HCT116 (cell line): Measurements from ENCODE around the gene MRPL58. TPM values are rescaled to one million over a fixed set of nuclear protein-coding genes. Genes with fewer than 3 reads are reported as not detected.
"Not testable (repeated sequence)": the region's sequence is repeated elsewhere in the genome, so short reads cannot be mapped to it uniquely, and the experiment has no call there.

ENCODE experiments used
- ATAC-seq: fragments of 200-7000 bp; cut with Tn5 transposase; 2 replicates; pipeline ENCODE4 v1.9.1; 2020; ENCODE audit warnings: mild to moderate bottlenecking, moderate library complexity
- BruUV-seq: library from RNA; stranded (reverse); fragments of 400-500 nt; replicated peaks from 2 replicates; lab custom pipeline; 2021; lab: Mats Ljungman, UMichigan
- CTCF ChIA-PET: fragments of 300-600 bp; sonication (Branson Sonifier 250); formaldehyde crosslinking; loops from one replicate; lab custom pipeline; 2021; ENCODE audit warnings: antibody characterized with exemption; lab: Charles Lee
- POLR2A ChIA-PET: fragments of 300-600, 350-600 bp; sonication (Branson Sonifier 250); formaldehyde crosslinking; loops from one replicate; lab custom pipeline; 2021; ENCODE audit warnings: antibody characterized with exemption; lab: Charles Lee
- RAD21 ChIA-PET, 2 experiments: fragments of 300-600 bp; sonication (Branson Sonifier 250); formaldehyde crosslinking; loops; one replicate each; lab custom pipeline; 2023; ENCODE audit warnings: low total read pairs in 2 of 2; ENCODE audit not compliant: uncharacterized antibody in 2 of 2, unreplicated experiment in 2 of 2, low non-redundant PET in 1 of 2; lab: Charles Lee
- DNase-seq: peaks from one replicate; pipeline ENCODE4 v3.0.0-alpha.2; 2010; ENCODE audit warnings: low read depth, low spot score
- H2AFZ ChIP-seq: fragments of 200-600 bp; shearing (Covaris generic), sonication (generic); 2 replicates; pipeline ENCODE4 v1.6.1; 2017; ENCODE audit warnings: low read depth, mixed run types, mixed read lengths, antibody characterized with exemption, low read length; ENCODE audit not compliant: poor library complexity, severe bottlenecking
- H3K27ac ChIP-seq: 2 replicates; pipeline ENCODE4 v1.5.1; 2012; ENCODE audit warnings: low read depth, low read length
- H3K27me3 ChIP-seq: fragments of 200-600 bp; sonication (generic); 2 replicates; pipeline ENCODE4 v1.6.1; 2016; ENCODE audit warnings: mixed run types, low read length, mixed read lengths; ENCODE audit not compliant: insufficient read depth
- H3K36me3 ChIP-seq, 2 experiments: fragments of 200-500 bp in 1 of 2; fragments of 200-600 bp in 1 of 2; sonication (Bioruptor generic) in 1 of 2; sonication (generic) in 1 of 2; 2 replicates each; pipeline versions ENCODE4 v1.5.1 to v1.6.1; 2014 to 2016; ENCODE audit warnings: low read length in 2 of 2, inconsistent platforms in 1 of 2, mixed read lengths in 1 of 2, mixed run types in 1 of 2; ENCODE audit not compliant: insufficient read depth in 2 of 2, control insufficient read depth in 1 of 2
- H3K4me1 ChIP-seq, 2 experiments: fragments of 200-600 bp in 1 of 2; sonication (generic) in 1 of 2; 2 replicates each; pipeline versions ENCODE4 v1.5.1 to v1.6.1; 2012 to 2017; ENCODE audit warnings: low read length in 2 of 2, inconsistent platforms in 1 of 2, mild to moderate bottlenecking in 1 of 2, mixed read lengths in 1 of 2, mixed run types in 1 of 2, moderate library complexity in 1 of 2; ENCODE audit not compliant: insufficient read depth in 2 of 2, control insufficient read depth in 1 of 2
- H3K4me2 ChIP-seq: fragments of 200-600 bp; sonication (generic); 2 replicates; pipeline ENCODE4 v1.6.1; 2017; ENCODE audit warnings: mixed run types, low read length, mixed read lengths
- H3K4me3 ChIP-seq, 2 experiments: fragments of 200-600 bp in 1 of 2; sonication (generic) in 1 of 2; replicated peaks in 1 of 2; 2 replicates each; pipeline ENCODE4 v1.5.1; 2011 to 2016; ENCODE audit warnings: low read length in 2 of 2, control low read depth in 1 of 2, low read depth in 1 of 2, mild to moderate bottlenecking in 1 of 2, mixed read lengths in 1 of 2, mixed run types in 1 of 2
- H3K79me2 ChIP-seq: fragments of 200-600 bp; sonication (generic); 2 replicates; pipeline ENCODE4 v1.6.1; 2017; ENCODE audit warnings: mild to moderate bottlenecking, mixed run types, low read length, moderate library complexity, mixed read lengths; ENCODE audit not compliant: insufficient read depth
- H3K9ac ChIP-seq: fragments of 200-600 bp; sonication (generic); 2 replicates; pipeline ENCODE4 v1.6.1; 2016; ENCODE audit warnings: low read length, mixed read lengths
- H3K9me2 ChIP-seq: fragments of 200-600 bp; sonication (generic), shearing (Covaris generic); 2 replicates; pipeline ENCODE4 v1.6.1; 2017; ENCODE audit warnings: mixed run types, mild to moderate bottlenecking, moderate library complexity; ENCODE audit not compliant: insufficient read depth
- H3K9me3 ChIP-seq, 2 experiments: fragments of 200-500 bp in 1 of 2; fragments of 200-600 bp in 1 of 2; sonication (Bioruptor generic) in 1 of 2; sonication (generic) in 1 of 2; 2 replicates each; pipeline ENCODE4 v1.6.1; 2014 to 2017; ENCODE audit warnings: low read length in 2 of 2, mixed read lengths in 2 of 2, inconsistent platforms in 1 of 2, low read depth in 1 of 2, mild to moderate bottlenecking in 1 of 2, mixed run types in 1 of 2, moderate library complexity in 1 of 2; ENCODE audit not compliant: control insufficient read depth in 1 of 2, insufficient read depth in 1 of 2
- H4K20me1 ChIP-seq: fragments of 200-600 bp; sonication (generic), shearing (Covaris generic); 2 replicates; pipeline ENCODE4 v1.6.1; 2017; ENCODE audit warnings: mixed run types, mild to moderate bottlenecking, moderate library complexity; ENCODE audit not compliant: insufficient read depth
- CBX3 ChIP-seq: IDR thresholded peaks from 2 replicates; pipeline ENCODE4 v1.6.1; 2012; ENCODE audit warnings: low read depth
- CEBPB ChIP-seq: IDR thresholded peaks from 2 replicates; pipeline ENCODE4 v1.6.1; 2012; ENCODE audit warnings: low read depth
- CTCF ChIP-seq, 3 experiments: fragments of 200-600 bp in 1 of 3; sonication (generic) in 1 of 3; IDR thresholded peaks in 2 of 3; conservative IDR thresholded peaks in 1 of 3; 2 replicates each; pipeline ENCODE4 v1.5.1; 2012 to 2017; ENCODE audit warnings: low read depth in 2 of 3, low read length in 2 of 3, antibody characterized with exemption in 1 of 3, borderline replicate concordance in 1 of 3, control low read depth in 1 of 3, mild to moderate bottlenecking in 1 of 3, mixed read lengths in 1 of 3, mixed run types in 1 of 3, moderate library complexity in 1 of 3; ENCODE audit not compliant: insufficient read depth in 1 of 3
- EZH2 ChIP-seq: fragments of 200-600 bp; sonication (generic); IDR thresholded peaks from 2 replicates; pipeline ENCODE4 v1.6.1; 2017; ENCODE audit warnings: antibody characterized with exemption, mixed run types
- POLR2A ChIP-seq: IDR thresholded peaks from 2 replicates; pipeline ENCODE4 v1.7.0; 2011; ENCODE audit warnings: borderline replicate concordance; ENCODE audit not compliant: insufficient read depth, insufficient read length; ENCODE audit errors: extremely low read depth
- POLR2AphosphoS5 ChIP-seq: IDR thresholded peaks from 2 replicates; pipeline ENCODE4 v1.6.1; 2011; ENCODE audit warnings: mild to moderate bottlenecking, low read depth, low read length, moderate library complexity
- REST ChIP-seq: IDR thresholded peaks from 2 replicates; pipeline ENCODE4 v1.6.1; 2012; ENCODE audit warnings: low read depth
- YY1 ChIP-seq: IDR thresholded peaks from 2 replicates; pipeline ENCODE4 v1.6.1; 2011; ENCODE audit warnings: low read length, low read depth, moderate library complexity, mild to moderate bottlenecking; ENCODE audit not compliant: insufficient replicate concordance; ENCODE audit errors: extremely low read depth
- intact Hi-C: fragments of 100-400 bp; cut with micrococcal nuclease; formaldehyde crosslinking; loops from 2 replicates; pipeline ENCODE4 v1.10.0; 2022
- total RNA-seq: library from RNA; stranded (reverse); gene quantifications from one replicate; pipeline ENCODE4 v1.2.1, GENCODE V29; 2021; ENCODE audit not compliant: unreplicated experiment

MRPL58 gene
- total RNA-seq, 1 experiment from 2014 or later, result 80.5 TPM

DNA sequence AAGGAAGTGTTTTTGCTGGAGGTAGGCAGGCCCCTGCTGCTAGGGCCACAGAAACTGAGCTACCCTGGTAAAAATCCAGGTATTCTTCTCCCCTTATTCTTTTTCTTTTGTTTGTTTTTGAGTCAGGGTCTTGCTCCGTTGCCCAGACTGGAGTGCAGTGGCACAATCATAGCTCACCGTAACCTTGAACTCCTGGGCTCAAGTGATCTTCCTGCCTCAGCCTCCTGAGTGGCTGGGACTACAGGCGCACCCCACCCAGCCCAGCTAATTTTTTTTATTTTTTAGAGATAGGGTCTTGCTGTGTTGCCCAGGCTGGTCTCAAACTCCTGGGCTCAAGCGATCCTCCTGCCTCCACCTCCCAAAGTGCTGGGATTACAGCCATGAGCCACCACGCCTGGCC is 43.0 kb upstream of the MRPL58 start:
- H3K9me2 ChIP-seq, H3K27me3 ChIP-seq, H3K9me3 ChIP-seq, H2AFZ ChIP-seq, BruUV-seq, H3K36me3 ChIP-seq, H3K9ac ChIP-seq, RAD21 ChIA-PET, ATAC-seq, H3K4me2 ChIP-seq, H3K27ac ChIP-seq, H4K20me1 ChIP-seq, intact Hi-C loops, DNase-seq, H3K79me2 ChIP-seq, H3K4me3 ChIP-seq: not testable (repeated sequence)
- peaks cover 39 to 43% of the 10 kb centered on the region in 2 experiments for H3K4me1 ChIP-seq
- POLR2A ChIA-PET, result interaction anchor here (1.3 to 1.6 kb wide), 2 partner anchors 8 to 18 kb away, joined by 3 to 4 read pairs; partner anchors contain the start of gene CDR2L
- CTCF ChIA-PET, result interaction anchor here (4.5 kb wide), 1 partner anchor 8 kb away, joined by 36 read pairs; no protein-coding TSS in a partner anchor

- DNase-seq, result no peak
- ChIA-PET CTCF (interaction anchor here (4.5 kb wide), 1 partner anchor 9 kb away, joined by 36 read pairs; no protein-coding TSS in a partner anchor), RAD21 (no interaction called here), POLR2A (interaction anchor here (1.6 kb wide), 1 partner anchor 9 kb away, joined by 3 read pairs; no protein-coding TSS in a partner anchor)
- H3K27ac ChIP-seq, result no peak overlapping the region
- intact Hi-C loops, result no loop called here
- no peaks in the 10 kb centered on the region for H3K79me2 ChIP-seq
- no TSS peak for BruUV-seq
- H3K4me1 ChIP-seq, result peaks cover 39 to 43% of the 10 kb centered on the region in 2 experiments
- no peaks in the 10 kb centered on the region for H3K9me3 ChIP-seq
- no peaks in the 10 kb centered on the region for H4K20me1 ChIP-seq
- no peak for ATAC-seq
- no peak overlapping the region for H3K4me3 ChIP-seq
- no peak overlapping the region for H3K4me2 ChIP-seq
- H2AFZ ChIP-seq, result no peak overlapping the region
- TF ChIP-seq CEBPB (no peak), CTCF (IDR thresholded peaks at IDR 0.05 in 2 of 3, conservative IDR thresholded peaks at IDR 0.05 in 1 of 3; ENCODE audit: borderline replicate concordance in 1 of 3, insufficient read depth in 1 of 3, low read depth in 2 of 3, low read length in 2 of 3) (no peak), POLR2AphosphoS5 (no peak), POLR2A (no peak), EZH2 (no peak), YY1 (no peak), CBX3 (no peak), REST (no peak)
- no peaks in the 10 kb centered on the region for H3K9me2 ChIP-seq
- no peak overlapping the region for H3K9ac ChIP-seq
- H3K27me3 ChIP-seq, result no peaks in the 10 kb centered on the region
- H3K36me3 ChIP-seq, result no peaks in the 10 kb centered on the region
Observed at GRCh38 chr17:74970395-74970794, 42.1 kb upstream of the MRPL58 start.
